ENCODE measurements around the gene ZNF749. TPM values are rescaled to one million over a fixed set of nuclear protein-coding genes. Genes with fewer than 3 reads are reported as not detected.

ZNF749 gene
- total RNA-seq, 6 experiments from 2014 or later = 2.2 to 6.0 (median 3.8) TPM

DNA sequence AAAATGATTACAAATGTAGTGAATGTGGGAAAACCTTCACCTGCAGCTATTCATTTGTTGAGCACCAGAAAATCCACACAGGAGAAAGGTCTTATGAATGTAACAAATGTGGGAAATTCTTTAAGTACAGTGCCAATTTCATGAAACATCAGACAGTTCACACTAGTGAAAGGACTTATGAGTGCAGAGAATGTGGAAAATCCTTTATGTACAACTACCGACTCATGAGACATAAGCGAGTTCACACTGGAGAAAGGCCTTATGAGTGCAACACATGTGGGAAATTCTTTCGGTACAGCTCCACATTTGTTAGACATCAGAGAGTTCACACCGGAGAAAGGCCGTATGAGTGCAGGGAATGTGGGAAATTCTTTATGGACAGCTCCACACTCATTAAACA lies 36.3 kb upstream of the ZNF749 start:
- intact Hi-C loops (cut with DNase I) = no loop called here
- Histone ChIP-seq H3K9me3 (peaks cover 0 to 22% (median 8%) of the 10 kb centered on the region in 4 donors), H3K27me3 (no peaks in the 10 kb centered on the region), H3K27ac (no peak overlapping the region), H3K4me3 (no peak overlapping the region), H3K36me3 (peaks cover 0 to 27% (median 9%) of the 10 kb centered on the region in 4 donors), H3K4me1 (no peaks in the 10 kb centered on the region)
- DNase-seq (no peak), ATAC-seq (no peak)
- 87% methylated on average over 4 of the region's 5 CpGs for WGBS (ENCODE audit: insufficient coverage, low coverage, low lambda C conversion rate, missing lambda C conversion rate)
- TF ChIP-seq POLR2A (IDR thresholded peaks at IDR 0.05) = no peak
- TF ChIP-seq, protein P1, sequence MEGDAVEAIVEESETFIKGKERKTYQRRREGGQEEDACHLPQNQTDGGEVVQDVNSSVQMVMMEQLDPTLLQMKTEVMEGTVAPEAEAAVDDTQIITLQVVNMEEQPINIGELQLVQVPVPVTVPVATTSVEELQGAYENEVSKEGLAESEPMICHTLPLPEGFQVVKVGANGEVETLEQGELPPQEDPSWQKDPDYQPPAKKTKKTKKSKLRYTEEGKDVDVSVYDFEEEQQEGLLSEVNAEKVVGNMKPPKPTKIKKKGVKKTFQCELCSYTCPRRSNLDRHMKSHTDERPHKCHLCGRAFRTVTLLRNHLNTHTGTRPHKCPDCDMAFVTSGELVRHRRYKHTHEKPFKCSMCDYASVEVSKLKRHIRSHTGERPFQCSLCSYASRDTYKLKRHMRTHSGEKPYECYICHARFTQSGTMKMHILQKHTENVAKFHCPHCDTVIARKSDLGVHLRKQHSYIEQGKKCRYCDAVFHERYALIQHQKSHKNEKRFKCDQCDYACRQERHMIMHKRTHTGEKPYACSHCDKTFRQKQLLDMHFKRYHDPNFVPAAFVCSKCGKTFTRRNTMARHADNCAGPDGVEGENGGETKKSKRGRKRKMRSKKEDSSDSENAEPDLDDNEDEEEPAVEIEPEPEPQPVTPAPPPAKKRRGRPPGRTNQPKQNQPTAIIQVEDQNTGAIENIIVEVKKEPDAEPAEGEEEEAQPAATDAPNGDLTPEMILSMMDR (IDR thresholded peaks at IDR 0.05) = no peak

DNA sequence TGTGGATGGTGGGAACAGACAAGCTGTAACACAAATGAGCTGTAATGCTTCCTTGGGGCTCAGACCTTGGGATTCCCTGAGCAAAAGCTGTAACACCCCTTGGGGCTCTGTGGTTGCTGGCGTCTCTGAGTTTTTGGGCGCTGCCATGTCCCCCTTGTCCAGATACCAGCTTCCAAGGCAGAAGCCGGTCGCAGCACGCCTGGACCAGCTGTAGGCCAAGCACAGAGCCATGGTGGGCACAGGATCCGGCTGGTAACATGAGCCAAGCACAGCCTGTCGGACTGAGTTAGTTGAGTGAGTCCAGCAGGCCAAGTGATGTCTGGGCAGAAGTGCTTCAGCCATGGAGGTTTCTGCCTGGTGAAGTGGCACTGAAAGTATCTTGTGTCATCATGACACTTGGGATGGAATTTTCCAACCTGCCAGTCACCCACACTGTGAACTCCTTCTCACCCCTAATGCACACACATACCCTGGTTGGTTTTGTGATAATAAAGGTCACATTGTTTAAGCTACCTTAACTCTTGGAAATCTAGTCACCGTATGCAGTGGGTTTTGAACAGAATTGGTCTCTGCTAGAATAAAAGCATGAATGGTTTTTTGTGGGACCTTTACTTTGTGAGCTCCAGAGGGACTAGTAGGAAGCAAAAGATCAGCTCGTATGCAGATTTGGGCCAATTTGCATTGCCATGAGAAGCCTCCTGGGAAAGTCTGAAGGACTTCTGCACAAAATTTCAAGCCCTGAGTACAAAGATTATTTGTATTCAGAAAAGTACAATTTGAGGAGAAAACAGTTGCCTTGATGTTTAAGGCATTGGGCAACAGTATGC lies 31.2 kb upstream of the ZNF749 start:
- Histone ChIP-seq H3K27ac (no peak overlapping the region), H3K9me3 (peaks cover 0 to 19% (median 6%) of the 10 kb centered on the region in 4 donors), H3K27me3 (no peaks in the 10 kb centered on the region), H3K36me3 (peaks cover 0 to 5% (median 1%) of the 10 kb centered on the region in 4 donors), H3K4me1 (no peaks in the 10 kb centered on the region), H3K4me3 (no peak overlapping the region)
- ATAC-seq (no peak), DNase-seq (no peak)
- intact Hi-C loops (cut with DNase I) = no loop called here
- TF ChIP-seq POLR2A (IDR thresholded peaks at IDR 0.05) = no peak
- TF ChIP-seq, protein P1 (IDR thresholded peaks at IDR 0.05) = no peak
- 64% methylated on average over 2 of the region's 9 CpGs for WGBS (ENCODE audit: insufficient coverage, low coverage, low lambda C conversion rate, missing lambda C conversion rate)

DNA sequence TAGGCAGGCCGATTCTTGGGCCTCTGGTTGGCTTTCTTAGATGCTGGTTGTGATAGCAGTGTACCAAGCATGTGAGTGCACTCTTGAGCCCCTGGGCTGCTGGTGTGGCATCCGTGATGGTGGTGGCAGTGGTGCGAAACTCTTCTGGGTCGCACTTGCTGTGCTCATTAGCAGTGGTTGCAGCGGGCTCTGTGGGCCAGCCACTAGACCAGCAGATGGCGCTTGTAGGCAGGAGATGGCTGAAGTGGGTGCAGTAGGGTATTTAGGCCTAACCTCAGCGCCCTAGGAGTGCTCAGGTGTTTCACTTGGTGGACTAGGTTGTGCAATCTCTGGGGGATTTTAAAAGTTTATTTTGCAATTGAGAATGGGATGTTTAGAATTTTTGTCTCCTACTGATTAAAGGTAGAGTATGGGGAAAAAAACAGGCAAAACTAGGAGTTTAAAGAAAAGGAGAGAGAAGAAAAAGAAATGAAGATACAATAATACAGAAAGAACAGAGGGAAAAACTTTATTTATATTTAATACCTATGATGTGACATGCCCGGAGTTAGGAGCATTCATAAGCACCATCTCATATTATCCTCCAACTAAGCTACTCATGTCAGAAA lies 28.5 kb upstream of the ZNF749 start:
- DNase-seq (peak; percentile 62 to 71 (median 63)), ATAC-seq (peak; percentile 50 to 66 (median 62))
- intact Hi-C loops (cut with DNase I) = no loop called here
- Histone ChIP-seq H3K27me3 (no peaks in the 10 kb centered on the region), H3K4me1 (peaks cover 0 to 7% (median 2%) of the 10 kb centered on the region in 4 donors), H3K9me3 (peaks cover 0 to 4% (median 2%) of the 10 kb centered on the region in 4 donors), H3K27ac (no peak overlapping the region), H3K36me3 (no peaks in the 10 kb centered on the region), H3K4me3 (no peak overlapping the region)
- TF ChIP-seq, protein P1 (IDR thresholded peaks at IDR 0.05) = peak; percentile 44 to 74 (median 58)
- no peak for TF ChIP-seq POLR2A (IDR thresholded peaks at IDR 0.05)
- WGBS (ENCODE audit: insufficient coverage, low coverage, low lambda C conversion rate, missing lambda C conversion rate) = 20% methylated on average over 8 of the region's 8 CpGs

DNA sequence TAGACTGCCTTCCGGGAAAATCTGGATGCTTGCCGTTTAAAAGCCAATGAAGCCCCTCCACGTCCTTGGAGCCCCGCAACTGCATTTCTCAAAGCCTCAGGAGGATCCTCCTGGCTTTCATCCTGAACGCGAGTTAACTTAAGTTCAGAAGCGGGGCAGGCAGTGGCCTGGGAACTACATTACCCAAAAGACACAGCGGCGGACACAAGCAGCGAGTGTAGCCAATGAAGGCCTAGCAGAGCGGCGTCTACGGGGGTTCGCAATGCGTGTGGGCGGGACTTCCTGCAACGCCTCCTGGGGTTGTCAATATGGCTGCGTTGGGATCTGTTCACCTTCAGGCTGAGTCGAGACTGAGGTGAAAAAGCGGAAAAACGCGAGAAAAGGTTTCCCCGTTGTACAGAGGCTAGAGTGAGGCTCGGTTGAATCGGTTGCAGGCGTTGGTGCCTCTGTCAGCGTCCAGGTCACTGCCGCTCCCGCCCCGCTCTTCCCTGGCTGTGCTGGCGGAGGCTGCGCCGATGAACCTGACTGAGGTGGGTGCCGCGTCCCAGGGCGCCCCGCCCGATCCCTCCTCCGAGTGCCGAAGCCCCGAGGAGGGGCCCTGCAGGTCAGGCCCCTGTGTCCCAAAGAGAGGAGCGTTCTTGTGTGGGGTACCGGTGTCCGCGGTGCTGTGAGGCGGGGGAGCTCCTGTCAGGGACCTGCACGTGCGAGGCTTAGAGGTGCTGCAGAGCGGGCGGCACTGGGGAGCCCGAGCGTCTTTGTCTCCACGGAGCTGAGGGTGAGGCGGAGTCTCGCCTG lies 24.1 kb upstream of the ZNF749 start, which contains the start of gene ZNF17:
Gene ZNF17, plus strand, starts transcription at position 285 of the 795 bp plus-strand sequence. CDS start 2,455 bp downstream, outside the sequence.
- under 1% methylated on average over 34 of the region's 55 CpGs for WGBS (ENCODE audit: insufficient coverage, low coverage, low lambda C conversion rate, missing lambda C conversion rate)
- peak; percentile 94 to 97 (median 96) for DNase-seq
- peak; percentile 100 for ATAC-seq
- TF ChIP-seq, protein P1 (IDR thresholded peaks at IDR 0.05) = no peak
- TF ChIP-seq POLR2A (IDR thresholded peaks at IDR 0.05) = no peak
- Histone ChIP-seq H3K4me1 (peaks cover 0 to 15% (median 2%) of the 10 kb centered on the region in 4 donors), H3K27me3 (no peaks in the 10 kb centered on the region), H3K9me3 (no peaks in the 10 kb centered on the region), H3K4me3 (peak within 1 kb of the TSS; percentile 86 to 97 (median 93)), H3K36me3 (peaks cover 0 to 5% (median 0%) of the 10 kb centered on the region in 4 donors), H3K27ac (peak within 1 kb of the TSS in 2 of 3 donors; percentile 17 to 37)
- intact Hi-C loops (cut with DNase I) = no loop called here
